8988T (cell line): ENCODE data around the gene TBC1D4.

Experiments
- DNase-seq: peaks from one replicate; pipeline ENCODE4 v3.0.0; 2011

TBC1D4 gene

DNA sequence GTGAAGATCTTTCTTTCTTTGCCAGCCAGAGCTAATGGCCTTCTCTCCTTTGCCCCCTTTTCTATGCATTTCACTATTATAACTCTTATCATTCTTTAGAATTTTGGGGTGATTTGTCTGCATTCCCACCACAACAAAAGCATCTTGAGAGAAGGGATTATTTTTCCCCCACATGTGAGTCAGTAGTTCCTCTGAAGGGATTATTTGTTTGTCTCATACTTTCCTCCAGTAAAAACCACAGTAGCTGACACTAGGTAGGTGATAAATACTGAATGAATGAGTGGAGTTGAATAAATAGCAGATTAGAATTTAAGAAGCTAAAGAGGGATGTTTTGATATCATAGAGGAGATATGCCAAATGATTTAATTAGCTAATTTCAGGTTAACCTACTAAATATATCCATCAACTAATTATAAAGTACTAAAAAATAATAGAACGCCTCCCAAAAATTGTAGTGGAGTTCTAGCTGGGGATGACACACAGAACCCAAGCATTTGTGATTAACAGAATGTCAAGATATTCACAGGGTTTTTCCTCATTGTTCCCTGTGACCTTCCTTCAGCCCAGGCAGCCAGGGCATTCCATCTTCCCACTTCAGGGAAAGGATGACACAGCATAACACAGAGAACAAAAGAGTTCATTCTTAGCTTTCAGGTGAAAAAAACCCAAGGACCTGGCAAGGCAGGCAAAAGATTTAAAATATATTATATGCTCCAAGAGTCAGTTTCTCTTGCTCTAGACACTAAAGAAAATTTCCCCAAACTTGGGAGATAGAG lies 3.5 kb upstream of the TBC1D4 start:
- DNase-seq = no peak

DNA sequence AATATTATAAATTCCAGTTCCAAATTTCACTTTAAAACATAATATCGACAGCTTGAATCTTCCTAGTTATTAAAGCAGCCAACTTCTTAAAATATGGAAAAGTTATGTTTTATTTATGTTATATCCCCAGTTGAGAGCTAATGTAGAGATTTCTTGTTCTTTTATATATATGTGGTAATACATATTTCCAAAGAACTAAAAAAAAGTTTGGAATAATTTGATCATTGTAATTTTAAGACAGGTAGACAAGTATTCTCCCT lies 781 bp upstream of the TBC1D4 start:
- no peak for DNase-seq

DNA sequence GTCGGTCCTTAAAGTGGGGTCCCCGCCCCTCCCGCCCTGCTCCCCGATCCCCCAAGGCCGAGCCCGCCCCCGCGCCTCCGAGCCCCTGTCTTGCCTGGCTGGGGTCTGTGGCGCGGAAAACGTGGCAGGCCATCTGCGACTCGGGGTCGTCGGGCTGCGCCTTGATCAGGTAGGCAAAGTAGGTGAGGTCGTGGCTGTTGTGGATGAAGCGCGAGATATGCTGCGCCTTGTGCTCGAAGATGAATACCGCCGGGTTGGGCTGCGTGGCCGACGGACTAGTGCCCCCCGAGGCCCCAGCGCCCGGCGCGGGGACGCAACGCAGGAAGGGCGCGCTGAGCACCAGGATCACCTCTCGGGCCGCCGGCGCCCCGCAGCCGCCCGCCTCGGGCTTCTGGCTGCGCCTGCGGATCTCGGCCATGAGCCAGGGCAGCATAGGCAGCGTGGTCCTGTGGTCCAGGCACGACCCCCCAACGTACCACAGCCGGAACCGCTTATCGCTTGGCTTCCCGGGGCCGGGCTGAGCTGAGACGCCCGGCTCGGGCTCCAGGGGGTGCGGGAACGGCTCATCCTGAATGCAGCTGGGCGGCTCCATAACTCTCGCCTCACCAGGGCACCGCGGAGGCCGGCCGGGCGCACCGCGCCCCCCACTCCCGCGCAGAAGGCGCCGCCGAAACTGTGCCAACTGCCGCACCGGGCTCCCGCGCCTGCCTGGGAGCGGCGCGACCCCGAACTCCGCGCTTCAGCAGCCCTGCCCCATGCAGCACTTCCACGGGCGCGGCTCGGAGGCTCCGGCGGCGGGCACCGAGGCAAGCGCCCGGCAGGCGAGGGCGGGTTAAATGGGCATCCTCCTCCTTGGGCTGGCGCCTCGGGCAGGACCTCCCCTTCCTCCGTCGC lies 546 bp downstream of the TBC1D4 start:
- DNase-seq = no peak

DNA sequence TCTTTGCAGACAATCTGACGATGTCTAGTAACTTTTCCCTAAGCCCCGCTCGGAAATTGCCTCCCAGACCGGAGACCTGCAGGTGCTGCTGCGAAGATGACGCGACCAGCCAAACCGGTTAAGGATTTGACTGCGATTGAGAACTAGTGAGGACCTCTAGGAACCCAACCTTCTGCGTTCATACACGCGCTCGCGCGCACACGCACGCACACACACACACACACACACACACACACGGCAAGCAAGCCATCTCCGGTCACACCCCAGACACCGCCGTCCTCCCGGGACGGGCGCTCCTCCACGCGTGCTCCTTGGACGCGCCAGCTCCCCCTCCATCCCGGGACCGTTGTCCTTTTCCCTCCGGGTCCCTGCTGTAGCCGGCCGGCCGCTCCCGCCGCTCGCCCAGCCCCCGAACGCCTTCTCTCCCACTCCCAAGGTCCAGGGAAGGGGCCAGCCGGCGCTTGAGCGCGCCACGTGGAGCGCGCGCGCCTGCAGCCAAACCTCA lies 1.2 kb downstream of the TBC1D4 start:
- no peak for DNase-seq

DNA sequence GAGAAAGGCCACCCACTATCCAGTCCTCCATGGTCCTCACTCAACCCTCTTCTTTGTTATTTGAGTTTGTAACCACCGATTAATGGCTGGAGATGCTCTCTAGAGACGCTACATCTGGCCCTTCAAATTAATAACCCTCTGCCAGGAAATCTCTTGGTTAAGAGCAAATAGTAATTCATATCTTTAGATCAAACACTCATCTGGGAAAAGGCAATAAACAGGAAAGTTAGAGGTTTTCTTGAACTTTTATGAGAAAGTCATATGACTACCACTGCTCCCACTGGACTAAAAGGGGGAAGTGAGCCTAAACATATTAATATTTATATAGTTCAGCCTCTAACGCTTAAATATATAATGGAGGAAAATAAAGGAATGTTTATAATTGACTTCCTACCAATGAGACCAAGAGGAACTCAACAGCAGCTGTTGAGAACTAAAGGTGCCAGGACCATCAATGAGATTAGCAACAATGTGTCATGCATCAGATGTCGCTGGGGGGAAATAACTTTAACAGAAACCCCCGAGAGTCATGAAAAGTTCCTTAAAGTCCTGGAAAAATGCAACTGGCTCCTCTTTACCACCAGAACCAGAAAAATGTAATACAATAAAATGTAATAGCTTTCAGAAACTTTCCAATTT lies 2.7 kb downstream of the TBC1D4 start:
- DNase-seq = no peak

DNA sequence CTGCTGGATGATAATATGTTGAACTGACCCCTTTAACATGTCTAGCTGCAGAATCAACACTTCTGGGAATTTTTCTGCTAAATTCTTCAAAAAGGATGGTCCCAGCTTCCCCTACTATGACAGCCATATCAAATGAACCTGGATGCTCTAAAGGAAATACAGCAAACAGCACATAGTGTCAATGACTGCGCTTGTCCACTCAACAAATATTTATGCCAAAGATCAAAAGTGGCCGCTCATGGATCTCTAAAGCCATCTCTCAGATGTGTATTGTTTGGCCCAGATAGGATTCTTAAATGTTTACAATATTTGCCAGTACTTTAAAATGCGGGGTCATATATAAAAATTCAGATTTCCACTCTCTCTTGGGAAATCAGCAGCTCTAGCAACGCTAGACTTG lies 3.3 kb downstream of the TBC1D4 start:
- no peak for DNase-seq

DNA sequence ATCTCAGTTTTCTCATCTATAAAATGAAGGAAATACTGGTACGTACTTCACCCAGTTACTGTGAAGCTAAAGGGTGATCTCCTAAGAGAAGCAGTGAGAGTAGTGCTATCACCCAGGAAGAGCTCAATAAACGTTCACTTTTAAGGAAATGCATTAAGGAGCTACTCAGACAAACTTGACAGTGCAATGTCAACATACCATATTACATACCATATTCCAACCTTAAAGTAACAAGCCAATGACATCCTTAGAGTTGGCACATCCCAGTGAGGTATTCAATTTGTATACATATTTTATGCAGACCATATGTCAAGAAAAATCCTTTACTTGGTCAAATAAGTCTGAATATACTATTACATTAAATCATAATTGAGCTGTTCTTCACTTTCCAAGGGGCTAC lies 7.0 kb downstream of the TBC1D4 start:
- DNase-seq = no peak

DNA sequence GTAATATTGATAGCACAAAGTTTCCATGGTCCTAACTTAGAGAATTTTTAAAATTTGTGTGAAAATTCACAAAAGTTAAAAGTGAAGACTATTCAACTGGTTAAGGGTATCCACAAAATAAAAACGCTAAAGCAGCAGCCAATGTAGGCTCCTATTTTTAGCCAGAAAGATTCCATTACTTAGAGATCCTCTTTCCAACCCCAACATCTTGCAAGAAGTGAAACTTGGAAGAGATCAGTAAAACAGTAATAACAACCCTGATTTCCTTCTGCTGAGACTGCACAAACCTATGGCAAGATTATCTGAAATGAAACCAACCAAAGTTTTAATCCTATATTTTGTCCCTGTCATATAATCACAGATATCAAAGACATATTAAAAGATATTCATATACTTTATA lies 8.5 kb downstream of the TBC1D4 start:
- DNase-seq = no peak

DNA sequence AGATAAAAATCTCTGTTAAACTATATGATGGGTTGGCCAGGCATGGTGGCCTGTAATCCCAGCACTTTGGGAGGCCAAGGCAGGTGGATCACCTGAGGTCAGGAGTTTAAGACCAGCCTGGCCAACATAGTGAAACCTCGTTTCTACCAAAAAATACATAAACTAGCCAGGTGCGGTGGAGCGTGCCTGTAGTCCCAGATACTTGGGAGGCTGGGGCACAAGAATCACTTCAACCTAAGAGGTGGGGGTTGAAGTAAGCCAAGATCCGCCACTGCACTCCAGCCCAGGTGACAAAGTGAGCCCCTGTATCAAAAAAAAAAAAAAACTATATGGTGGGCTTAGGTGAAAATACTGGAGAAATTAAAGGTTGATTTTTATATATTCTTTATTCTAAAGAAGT lies 11.3 kb downstream of the TBC1D4 start:
- DNase-seq = no peak

DNA sequence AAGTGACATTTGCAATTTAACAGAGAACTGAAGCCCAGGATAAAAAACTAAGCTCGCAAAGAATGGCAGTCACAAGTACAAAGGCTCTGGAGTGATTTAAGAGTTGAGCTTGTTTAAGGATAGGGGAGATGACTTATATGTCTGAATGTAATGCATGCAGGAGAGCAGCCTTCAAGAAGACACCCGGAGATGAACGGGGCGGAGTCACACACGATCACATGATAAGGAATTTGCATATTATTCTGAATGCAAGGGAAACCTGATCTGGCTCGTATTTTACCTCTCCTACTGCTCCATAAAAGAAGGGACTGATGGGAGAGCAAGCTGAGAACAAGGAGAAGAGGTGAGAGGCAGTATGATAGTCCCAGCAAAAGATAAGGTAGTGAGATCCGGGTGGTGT lies 12.9 kb downstream of the TBC1D4 start:
- no peak for DNase-seq

DNA sequence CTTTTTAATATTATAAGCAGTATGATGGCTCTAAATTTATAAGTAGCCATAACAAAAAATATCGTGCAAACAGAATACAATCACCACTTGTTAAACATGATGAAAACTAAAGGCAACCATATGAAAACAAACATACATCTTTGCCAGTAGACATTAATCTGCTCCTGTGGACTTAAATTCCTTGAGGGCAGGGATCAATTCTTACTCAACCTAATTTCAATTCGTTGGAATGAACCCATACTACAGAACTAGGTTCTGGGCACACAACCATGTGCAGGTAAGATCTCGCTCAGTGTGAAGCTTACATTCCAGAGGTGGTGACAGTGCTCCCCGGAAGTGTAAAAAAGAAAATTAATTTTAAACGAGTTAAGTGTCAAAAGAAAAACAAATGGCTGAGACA lies 13.4 kb downstream of the TBC1D4 start:
- DNase-seq = no peak

DNA sequence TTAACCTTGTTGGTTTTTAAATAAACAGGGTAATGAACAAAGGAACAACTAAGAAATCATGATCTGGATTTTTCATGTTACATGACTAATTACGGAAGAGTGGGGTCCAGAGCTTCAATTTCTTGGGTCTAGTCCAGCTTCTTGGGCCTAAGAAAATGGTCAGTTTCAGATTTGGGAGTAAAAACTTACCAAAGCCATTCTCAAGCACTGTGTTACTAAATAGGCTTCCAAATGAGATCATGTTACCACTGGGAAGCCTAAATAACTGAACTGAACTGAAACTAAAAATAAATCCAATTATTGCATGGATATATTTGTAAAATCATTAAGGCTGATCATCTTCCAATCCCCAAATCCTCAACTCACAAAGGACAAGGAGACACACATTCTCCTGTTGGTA lies 13.9 kb downstream of the TBC1D4 start:
- DNase-seq = no peak

DNA sequence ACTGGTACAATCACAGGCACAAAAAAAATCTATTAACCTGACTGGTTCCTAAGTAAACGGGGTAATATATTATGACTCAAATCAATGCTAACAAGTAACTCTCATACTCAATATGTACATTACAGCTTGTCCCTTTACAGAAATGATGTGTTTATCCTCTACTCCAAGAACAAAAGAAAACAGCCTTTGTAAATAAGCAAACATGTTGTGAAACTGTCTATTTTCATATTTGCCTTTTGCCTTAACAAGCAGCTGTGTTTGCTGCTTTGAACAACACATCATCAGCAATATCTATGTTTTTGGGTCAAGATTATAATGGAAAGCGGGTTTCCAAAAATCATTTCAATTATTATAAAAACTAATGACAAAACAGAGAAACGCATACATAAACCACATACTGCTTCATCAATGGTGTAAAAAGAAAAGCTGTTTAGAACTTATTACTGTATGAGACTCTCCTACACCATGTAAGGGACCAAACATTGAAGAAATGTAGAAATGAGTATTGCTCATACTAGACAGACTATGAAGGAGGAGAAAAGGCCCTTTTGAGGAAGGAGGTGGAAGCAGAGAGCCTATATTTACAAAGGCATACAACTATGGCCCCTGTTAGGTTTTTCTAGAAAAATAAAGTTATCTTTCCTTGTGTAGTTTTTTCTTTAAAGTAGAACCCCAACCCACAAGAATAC lies 14.8 kb downstream of the TBC1D4 start:
- no peak for DNase-seq

DNA sequence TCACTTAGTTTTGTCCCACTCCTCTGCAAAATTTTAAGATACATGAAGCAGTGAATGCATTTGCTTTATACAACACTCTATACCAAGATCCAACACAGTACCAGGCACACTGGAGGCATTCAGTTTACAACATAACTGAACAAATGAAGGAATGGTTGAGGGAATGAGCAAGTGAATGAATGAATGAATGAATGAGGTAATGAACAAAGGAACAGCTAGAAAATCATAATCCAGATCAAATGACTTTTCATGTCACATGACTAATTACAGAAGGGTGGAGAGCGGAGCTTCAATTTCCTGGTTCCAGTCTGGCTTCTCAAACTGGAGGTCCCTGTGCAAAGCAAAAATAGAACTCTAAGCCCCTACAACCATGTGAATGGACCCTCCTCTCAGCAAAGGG lies 16.7 kb downstream of the TBC1D4 start:
- DNase-seq = no peak

DNA sequence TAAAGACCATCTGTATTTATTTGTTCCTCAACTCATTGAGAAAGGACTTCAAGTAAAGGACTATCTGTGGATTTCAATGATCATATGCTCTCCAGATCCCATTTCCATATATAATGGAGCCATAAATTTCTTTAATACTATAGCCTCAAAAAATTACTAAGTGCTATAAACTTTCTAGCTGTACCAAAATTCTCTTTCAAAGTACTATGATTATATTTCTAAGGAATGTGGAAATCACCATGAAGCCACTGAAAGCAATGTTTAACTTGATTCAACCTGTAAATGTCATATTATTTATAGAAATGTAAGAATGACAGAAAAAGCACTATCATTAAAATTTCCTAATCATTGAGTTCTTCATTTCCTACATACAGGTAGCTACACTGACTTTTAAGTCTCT lies 20.7 kb downstream of the TBC1D4 start:
- DNase-seq = no peak

DNA sequence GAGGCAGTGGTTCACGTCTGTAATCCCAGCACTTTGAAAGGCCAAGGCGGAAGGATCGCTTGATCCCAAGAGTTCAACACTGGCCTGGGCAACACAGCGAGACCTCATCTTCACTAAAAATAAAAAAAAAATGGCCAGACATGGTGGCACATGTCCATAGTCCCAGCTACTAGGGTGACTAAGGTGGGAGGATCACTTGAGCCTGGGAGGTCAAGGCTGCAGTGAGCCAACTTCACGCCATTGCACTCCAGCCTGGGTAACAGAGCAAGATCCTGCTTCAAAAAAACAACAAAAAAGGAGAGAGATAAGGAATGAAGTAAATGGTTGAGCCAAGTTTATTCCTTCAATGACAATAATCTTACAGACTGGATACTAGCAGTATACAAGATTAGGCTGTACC lies 21.3 kb downstream of the TBC1D4 start:
- DNase-seq = no peak

DNA sequence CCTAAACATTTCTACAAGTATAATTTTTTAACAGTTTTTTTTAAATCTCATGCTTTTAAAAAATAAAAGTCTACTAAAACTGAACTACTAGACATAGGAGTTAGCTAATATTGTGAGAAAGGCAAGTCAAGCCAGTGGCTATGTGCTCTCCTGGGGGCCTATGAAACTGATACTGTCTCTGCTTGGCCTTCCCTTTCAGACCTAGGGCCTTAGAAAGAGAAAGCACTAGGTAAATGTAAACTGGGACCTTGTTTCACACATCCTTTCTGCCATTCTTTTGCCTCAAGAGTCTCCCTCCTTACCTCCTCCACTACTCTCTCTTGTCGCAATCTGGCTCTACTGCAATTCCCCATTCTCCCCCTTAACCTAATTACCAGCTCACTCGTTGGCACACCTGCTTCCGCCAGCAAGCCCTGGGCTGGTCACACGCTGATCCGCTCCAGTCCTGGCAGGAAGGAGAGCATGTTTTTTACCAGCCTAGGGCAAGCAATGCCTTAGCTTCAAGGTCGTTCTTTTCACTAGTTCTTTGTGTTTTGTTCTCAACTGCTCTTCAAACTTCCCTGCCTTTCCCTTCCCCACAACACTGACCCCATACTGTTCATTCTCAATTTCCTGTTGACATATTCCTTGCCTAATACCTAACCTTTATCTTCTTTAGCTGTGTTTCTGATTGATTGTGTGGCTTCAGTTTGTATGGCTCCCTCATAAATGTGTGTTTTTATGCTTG lies 23.1 kb downstream of the TBC1D4 start:
- no peak for DNase-seq

DNA sequence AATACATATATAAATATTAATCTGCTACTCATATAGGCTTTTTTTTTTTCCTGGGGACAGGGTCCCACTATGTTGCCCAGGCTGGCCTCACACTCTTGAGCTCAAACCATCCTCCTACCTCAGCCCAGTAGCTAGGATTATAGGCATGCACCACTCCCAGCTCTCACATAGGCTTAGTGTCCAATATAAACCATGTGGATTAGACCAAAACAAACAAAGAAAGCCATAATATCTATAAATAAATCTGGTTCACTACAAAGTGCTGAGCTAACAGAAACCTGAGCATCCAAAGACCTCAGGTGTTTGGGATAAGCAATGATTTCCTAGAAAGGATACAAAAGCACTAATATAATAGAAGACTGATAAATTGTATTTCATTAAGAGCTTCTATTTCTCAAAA lies 26.0 kb downstream of the TBC1D4 start:
- no peak for DNase-seq

DNA sequence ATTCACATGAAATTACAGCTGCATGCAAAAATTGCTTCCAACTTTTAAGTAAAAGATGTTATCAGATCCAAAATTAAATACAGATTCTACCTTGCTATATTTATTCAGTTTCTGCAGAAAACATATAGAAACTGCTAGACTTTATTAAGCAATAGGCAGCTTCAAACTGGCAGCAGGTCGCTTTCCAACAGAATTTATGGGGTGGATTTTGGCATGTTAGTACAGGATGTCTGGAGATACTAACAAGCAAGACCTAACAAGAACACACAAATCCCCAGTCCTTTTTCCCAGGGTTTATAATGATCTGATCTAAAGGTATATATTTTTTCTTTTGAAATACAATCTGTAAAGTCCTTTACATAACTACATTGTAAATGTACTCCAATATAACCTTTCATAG lies 27.5 kb downstream of the TBC1D4 start:
- no peak for DNase-seq

DNA sequence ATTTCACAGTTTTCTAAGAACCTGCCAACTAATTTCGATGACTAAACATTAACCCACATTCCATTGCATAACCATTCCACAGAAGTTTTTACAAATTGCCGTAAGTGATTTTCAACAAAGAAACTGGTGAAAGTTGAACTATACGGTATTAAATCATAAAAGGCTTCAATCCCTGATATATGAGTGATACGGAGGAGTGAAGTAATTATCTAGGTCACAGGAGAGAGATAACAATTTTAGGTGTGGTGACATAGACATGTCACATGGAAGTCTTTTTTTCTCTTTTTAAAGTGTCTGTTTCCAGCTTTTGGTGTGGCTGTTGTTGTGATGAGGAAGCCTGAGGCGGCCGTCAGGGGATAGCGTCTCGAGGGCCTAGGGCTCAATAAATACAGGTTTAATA lies 29.4 kb downstream of the TBC1D4 start:
- no peak for DNase-seq

DNA sequence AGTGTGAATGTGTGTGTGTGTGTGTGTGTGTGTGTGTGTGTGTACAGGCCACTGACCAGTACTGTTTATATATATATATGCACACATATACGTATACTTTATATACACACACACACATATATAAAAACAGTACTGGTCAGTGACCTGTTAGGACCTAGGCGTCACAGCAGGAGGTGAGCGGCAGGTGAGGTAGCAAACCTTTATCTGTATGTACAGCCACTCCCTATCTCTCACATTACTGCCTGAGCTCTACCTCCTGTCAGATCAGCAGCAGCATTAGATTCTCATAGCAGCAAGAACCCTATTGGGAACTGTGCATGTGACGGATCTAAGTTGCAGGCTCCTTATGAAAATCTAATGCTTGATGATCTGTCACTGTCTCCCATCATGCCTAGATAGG lies 34.5 kb downstream of the TBC1D4 start:
- DNase-seq = no peak

DNA sequence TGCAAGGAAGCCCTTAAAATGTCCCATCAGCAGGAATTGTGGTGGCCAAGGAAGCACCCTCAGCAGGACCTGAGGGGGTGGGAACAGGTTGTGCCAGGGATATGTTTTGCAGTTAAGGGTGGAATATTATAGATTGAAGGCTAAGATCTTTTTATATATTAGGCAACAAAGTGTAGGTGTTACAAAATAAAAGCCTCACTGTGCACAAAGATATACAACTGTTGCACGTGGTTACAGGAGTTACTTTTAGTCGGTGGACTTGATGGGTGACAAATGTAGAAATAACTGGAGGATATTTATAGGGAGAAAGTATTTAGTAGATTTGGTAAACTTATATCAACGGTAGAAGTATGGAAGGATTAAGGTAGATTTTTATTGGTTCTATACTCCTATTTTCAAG lies 35.1 kb downstream of the TBC1D4 start:
- DNase-seq = no peak
